H4 (cell line): ENCODE results near the gene DMD. TPM values are rescaled to one million over a fixed set of nuclear protein-coding genes. Genes with fewer than 3 reads are reported as not detected.
"Not testable (repeated sequence)": the region's sequence is repeated elsewhere in the genome, so short reads cannot be mapped to it uniquely, and the experiment has no call there.

Source experiments
- DNase-seq: peaks from one replicate; pipeline ENCODE4 v3.0.0-alpha.2; 2015; ENCODE audit warnings: low spot score
- total RNA-seq: library from RNA; depleted of rRNA; stranded (reverse); fragments of >200 nt; shearing (Covaris generic); gene quantifications from 2 replicates; pipeline ENCODE4 v1.2.3, GENCODE V29; 2014

The DMD gene
- total RNA-seq, 1 experiment from 2014 or later = 13.3 TPM

GRCh38 chrX:32041181-32041580 is 1170.2 kb downstream of the DMD start:
- DNase-seq = no peak

- no peak for DNase-seq
Measured at GRCh38 chrX:32026772-32027171, 1184.6 kb downstream of the DMD start.

- DNase-seq = no peak
Measured at GRCh38 chrX:32024072-32024471, 1187.3 kb downstream of the DMD start.

- DNase-seq = no peak
Measured at GRCh38 chrX:32016195-32016594, 1195.2 kb downstream of the DMD start.

GRCh38 chrX:32010948-32011347 is 1200.4 kb downstream of the DMD start:
- DNase-seq = no peak

GRCh38 chrX:32010212-32010611 is 1201.1 kb downstream of the DMD start:
- DNase-seq = no peak

- DNase-seq = peak; percentile 16
Measured at GRCh38 chrX:31993637-31994036, 1217.7 kb downstream of the DMD start.

GRCh38 chrX:31988975-31989374 is 1222.4 kb downstream of the DMD start:
- no peak for DNase-seq

GRCh38 chrX:31981546-31982062 is 1229.7 kb downstream of the DMD start:
- DNase-seq = no peak

GRCh38 chrX:31969714-31970113 is 1241.6 kb downstream of the DMD start:
- no peak for DNase-seq

- no peak for DNase-seq
Measured at GRCh38 chrX:31962256-31962655, 1249.1 kb downstream of the DMD start.

- DNase-seq = no peak
Measured at GRCh38 chrX:31934842-31935370, 1276.4 kb downstream of the DMD start.

GRCh38 chrX:31934015-31934414 is 1277.3 kb downstream of the DMD start:
- no peak for DNase-seq

GRCh38 chrX:31932769-31933168 is 1278.6 kb downstream of the DMD start:
- DNase-seq = no peak

- not testable (repeated sequence) for DNase-seq
Measured at GRCh38 chrX:31932320-31932719, 1279.0 kb downstream of the DMD start.

GRCh38 chrX:31931225-31931624 is 1280.1 kb downstream of the DMD start:
- peak; percentile 45 for DNase-seq

GRCh38 chrX:31929366-31929765 is 1282.0 kb downstream of the DMD start:
- no peak for DNase-seq

- no peak for DNase-seq
Measured at GRCh38 chrX:31921236-31921635, 1290.1 kb downstream of the DMD start.

- no peak for DNase-seq
Measured at GRCh38 chrX:31909850-31910572, 1301.3 kb downstream of the DMD start.

- no peak for DNase-seq
Measured at GRCh38 chrX:31894152-31894551, 1317.2 kb downstream of the DMD start.

- no peak for DNase-seq
Measured at GRCh38 chrX:31893525-31893924, 1317.8 kb downstream of the DMD start.

GRCh38 chrX:31889088-31889487 is 1322.3 kb downstream of the DMD start:
- DNase-seq = no peak

- no peak for DNase-seq
Measured at GRCh38 chrX:31884535-31884934, 1326.8 kb downstream of the DMD start.

- DNase-seq = no peak
Measured at GRCh38 chrX:31872007-31872406, 1339.3 kb downstream of the DMD start.
